Osteocyte (in vitro differentiated cells): ENCODE results near the gene KBTBD13. TPM values are rescaled to one million over a fixed set of nuclear protein-coding genes. Genes with fewer than 3 reads are reported as not detected.

ENCODE experiments used
- DNase-seq: peaks from one replicate; pipeline ENCODE4 v3.0.0; 2021; ENCODE audit warnings: mixed read lengths; ENCODE audit not compliant: unreplicated experiment; ENCODE audit errors: extremely low spot score
- H3K27ac Mint-ChIP-seq: one replicate; pipeline ENCODE4 v1.8.0; 2021; ENCODE audit warnings: mild to moderate bottlenecking, mixed read lengths; ENCODE audit not compliant: unreplicated experiment
- H3K27me3 Mint-ChIP-seq: one replicate; pipeline ENCODE4 v1.8.0; 2021; ENCODE audit warnings: mixed read lengths; ENCODE audit not compliant: unreplicated experiment
- H3K36me3 Mint-ChIP-seq: one replicate; pipeline ENCODE4 v1.8.0; 2021; ENCODE audit warnings: mixed read lengths; ENCODE audit not compliant: unreplicated experiment
- H3K4me1 Mint-ChIP-seq: one replicate; pipeline ENCODE4 v1.8.0; 2021; ENCODE audit warnings: mixed read lengths; ENCODE audit not compliant: unreplicated experiment
- H3K4me3 Mint-ChIP-seq: one replicate; pipeline ENCODE4 v1.8.0; 2021; ENCODE audit warnings: mild to moderate bottlenecking, moderate library complexity, mixed read lengths; ENCODE audit not compliant: unreplicated experiment
- H3K9me3 Mint-ChIP-seq: one replicate; pipeline ENCODE4 v1.8.0; 2021; ENCODE audit warnings: mixed read lengths; ENCODE audit not compliant: unreplicated experiment
- total RNA-seq: library from RNA; stranded (reverse); gene quantifications from 2 replicates; pipeline ENCODE4 v1.2.1, GENCODE V29; 2021
- TF ChIP-seq, protein P1 (sequence below): fragments of 200-600 bp; sonication (generic); IDR thresholded peaks from 2 replicates; pipeline ENCODE4 v1.5.0; 2021; ENCODE audit warnings: antibody characterized with exemption, mild to moderate bottlenecking, moderate library complexity

KBTBD13 gene
- total RNA-seq, 1 donor from 2014 or later: not detected

DNA sequence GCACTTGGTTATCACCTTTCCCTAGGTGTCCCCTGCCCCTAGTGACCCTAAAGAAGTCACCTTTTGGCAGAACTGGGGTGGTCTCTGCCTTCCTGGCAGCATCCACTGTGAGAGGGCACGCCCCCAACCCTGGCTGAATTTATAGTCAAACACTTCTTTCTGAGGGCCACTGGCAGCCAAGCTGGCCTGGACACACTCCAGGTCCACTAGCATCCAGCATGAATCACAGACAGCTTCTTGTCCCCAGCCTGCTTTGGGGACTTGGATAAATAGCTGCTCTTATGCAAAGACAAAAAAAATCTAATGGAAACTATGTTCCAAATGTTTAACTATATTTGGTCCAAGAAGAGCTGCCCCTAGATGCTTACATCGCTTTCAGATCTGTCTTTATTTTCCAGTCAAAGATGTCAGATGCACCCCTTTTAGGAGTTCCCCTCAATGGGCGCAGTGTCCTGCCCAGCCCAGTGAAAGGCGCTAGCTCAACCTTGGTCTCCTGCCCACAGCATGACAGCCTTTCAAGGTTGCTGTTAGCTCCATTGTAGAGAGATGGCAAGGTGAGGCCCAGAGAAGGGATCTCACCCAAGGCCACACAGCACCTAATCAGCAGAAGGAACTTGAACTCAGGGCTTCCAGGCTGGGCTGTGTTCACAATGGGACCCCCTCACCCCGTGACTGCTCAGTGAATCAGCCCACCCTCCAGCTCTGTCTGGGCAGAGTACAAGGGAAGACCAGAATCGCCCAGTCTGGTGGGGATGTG is 15.7 kb upstream of the KBTBD13 start:
- peaks cover 4% of the 10 kb centered on the region for H3K27me3 Mint-ChIP-seq
- no peak for DNase-seq
- no peaks in the 10 kb centered on the region for H3K36me3 Mint-ChIP-seq
- H3K9me3 Mint-ChIP-seq: no peaks in the 10 kb centered on the region
- TF ChIP-seq, protein P1, sequence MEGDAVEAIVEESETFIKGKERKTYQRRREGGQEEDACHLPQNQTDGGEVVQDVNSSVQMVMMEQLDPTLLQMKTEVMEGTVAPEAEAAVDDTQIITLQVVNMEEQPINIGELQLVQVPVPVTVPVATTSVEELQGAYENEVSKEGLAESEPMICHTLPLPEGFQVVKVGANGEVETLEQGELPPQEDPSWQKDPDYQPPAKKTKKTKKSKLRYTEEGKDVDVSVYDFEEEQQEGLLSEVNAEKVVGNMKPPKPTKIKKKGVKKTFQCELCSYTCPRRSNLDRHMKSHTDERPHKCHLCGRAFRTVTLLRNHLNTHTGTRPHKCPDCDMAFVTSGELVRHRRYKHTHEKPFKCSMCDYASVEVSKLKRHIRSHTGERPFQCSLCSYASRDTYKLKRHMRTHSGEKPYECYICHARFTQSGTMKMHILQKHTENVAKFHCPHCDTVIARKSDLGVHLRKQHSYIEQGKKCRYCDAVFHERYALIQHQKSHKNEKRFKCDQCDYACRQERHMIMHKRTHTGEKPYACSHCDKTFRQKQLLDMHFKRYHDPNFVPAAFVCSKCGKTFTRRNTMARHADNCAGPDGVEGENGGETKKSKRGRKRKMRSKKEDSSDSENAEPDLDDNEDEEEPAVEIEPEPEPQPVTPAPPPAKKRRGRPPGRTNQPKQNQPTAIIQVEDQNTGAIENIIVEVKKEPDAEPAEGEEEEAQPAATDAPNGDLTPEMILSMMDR: no peak
- peaks cover 13% of the 10 kb centered on the region for H3K4me1 Mint-ChIP-seq
- H3K27ac Mint-ChIP-seq: no peak overlapping the region
- no peak overlapping the region for H3K4me3 Mint-ChIP-seq

DNA sequence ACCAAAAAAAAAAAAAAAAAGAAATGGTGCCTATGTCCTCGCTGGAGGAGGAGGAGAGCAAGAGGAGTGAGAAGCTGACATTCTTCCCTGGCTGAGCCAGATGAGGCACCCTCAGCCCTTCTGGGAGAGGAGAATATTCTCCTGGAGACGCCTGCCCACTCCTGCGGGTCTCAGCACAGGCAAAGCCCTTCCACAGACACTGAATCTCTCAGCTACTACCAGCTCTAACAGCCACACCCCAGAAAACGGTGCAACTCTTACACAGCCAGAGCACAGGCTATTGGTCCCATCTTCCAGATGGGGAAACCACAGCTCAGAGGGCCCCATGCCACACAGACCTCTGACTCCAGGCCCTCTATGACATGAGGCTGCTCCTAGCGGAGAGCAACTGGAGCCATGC is 14.5 kb upstream of the KBTBD13 start:
- Mint-ChIP-seq H3K27ac (no peak overlapping the region), H3K4me1 (peaks cover 20% of the 10 kb centered on the region), H3K9me3 (no peaks in the 10 kb centered on the region), H3K36me3 (no peaks in the 10 kb centered on the region), H3K27me3 (peaks cover 4% of the 10 kb centered on the region), H3K4me3 (no peak overlapping the region)
- TF ChIP-seq, protein P1: no peak
- no peak for DNase-seq

DNA sequence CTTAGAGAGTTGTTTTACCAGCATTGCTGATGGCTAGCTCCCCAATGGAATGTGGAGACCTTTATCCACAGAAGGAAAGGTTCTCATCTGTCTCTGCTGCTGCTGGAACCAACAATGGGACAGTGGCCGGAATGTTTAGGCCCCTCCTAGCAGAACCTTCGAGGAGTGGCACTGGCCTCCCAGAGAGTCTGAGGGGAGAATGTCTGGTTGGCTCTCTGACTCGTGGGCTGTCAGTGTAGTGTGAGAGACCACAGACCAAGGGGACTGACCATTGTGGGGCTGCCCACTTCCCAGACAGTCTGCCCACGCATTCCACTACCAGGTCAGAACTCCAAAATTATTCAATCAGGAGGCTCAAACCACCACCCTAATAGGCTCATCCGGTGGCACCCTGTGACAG is 13.8 kb upstream of the KBTBD13 start:
- Mint-ChIP-seq H3K4me1 (peaks cover 18% of the 10 kb centered on the region), H3K9me3 (no peaks in the 10 kb centered on the region), H3K4me3 (no peak overlapping the region), H3K27me3 (peaks cover 7% of the 10 kb centered on the region), H3K36me3 (no peaks in the 10 kb centered on the region), H3K27ac (no peak overlapping the region)
- TF ChIP-seq, protein P1: no peak
- no peak for DNase-seq

DNA sequence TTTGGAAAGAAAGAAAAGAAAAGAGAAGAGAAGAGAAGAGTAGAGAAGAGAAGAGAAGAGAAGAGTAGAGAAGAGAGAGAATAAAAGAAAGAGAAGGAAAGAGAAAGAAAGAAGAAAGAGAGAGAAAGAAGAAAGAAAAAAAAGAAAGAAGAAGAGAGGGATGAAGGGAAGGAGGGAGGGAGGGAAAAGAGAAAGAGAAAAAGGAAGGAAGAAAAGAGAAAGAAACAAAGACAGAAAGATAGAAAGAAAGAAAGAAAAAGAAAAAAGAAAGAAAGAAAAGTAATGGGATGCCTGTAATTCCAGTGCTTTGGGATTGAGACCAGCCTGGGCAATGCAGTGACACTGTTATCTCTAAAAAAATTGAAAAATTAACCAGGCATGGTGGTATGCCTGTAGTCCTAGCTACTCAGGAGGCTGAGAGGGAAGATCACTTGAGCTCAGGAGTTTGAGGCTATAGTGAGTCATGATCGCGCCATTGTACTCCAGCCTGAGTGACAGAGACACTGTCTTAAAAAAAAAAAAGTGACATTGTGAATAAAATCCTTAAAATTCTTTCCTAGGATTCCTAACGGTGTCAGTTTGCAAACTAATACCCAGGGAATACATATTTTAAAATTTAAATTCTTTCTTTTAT is 10.4 kb upstream of the KBTBD13 start:
- Mint-ChIP-seq H3K4me1 (peaks cover 44% of the 10 kb centered on the region), H3K9me3 (no peaks in the 10 kb centered on the region), H3K27me3 (peaks cover 7% of the 10 kb centered on the region), H3K36me3 (no peaks in the 10 kb centered on the region), H3K4me3 (no peak overlapping the region), H3K27ac (no peak overlapping the region)
- TF ChIP-seq, protein P1: no peak
- DNase-seq: no peak

DNA sequence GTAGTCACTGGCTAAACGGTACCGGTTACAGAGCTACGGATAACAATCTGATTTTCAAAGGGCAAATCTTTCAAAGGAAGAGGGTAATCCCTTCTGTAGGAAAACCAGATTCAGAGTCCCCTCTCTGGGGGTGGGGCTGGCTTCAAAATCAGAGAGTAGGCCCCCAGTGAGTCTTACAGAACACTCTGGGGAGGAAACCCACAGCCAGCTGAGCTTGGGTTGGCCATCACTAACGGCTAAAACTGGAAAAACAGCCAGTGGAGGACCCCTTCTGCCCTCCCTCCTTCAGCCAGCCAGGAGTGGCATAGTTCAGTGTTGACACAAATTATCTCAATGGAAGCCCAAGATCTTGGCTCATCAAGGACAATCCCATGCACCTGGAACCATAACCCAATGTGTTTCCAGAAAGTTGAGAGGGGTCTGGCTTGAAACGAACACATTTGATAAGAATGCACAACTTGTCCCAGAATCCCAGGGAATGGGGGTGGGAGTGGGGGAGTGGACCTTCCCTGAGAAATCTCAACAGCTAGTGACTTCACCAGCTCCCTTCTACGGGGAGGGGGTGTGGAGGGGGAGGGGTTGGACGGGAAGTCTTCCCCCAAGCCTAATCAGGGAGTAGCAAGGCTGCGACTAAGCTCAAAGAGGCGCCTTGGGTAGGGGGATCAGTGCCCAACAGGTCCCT is 9.8 kb upstream of the KBTBD13 start:
- Mint-ChIP-seq H3K4me3 (peak overlapping the region; percentile 56), H3K36me3 (no peaks in the 10 kb centered on the region), H3K27me3 (peaks cover 7% of the 10 kb centered on the region), H3K9me3 (no peaks in the 10 kb centered on the region), H3K27ac (no peak overlapping the region), H3K4me1 (peaks cover 50% of the 10 kb centered on the region)
- no peak for DNase-seq
- TF ChIP-seq, protein P1: no peak
